HCT116 (cell line): ENCODE data around the gene SENP8. TPM values are rescaled to one million over a fixed set of nuclear protein-coding genes. Genes with fewer than 3 reads are reported as not detected.

Experiments used
- ATAC-seq: fragments of 200-7000 bp; cut with Tn5 transposase; 2 replicates; pipeline ENCODE4 v1.9.1; 2020; ENCODE audit warnings: mild to moderate bottlenecking, moderate library complexity
- BruUV-seq: library from RNA; stranded (reverse); fragments of 400-500 nt; replicated peaks from 2 replicates; lab custom pipeline; 2021; lab: Mats Ljungman, UMichigan
- CTCF ChIA-PET: fragments of 300-600 bp; sonication (Branson Sonifier 250); formaldehyde crosslinking; loops from one replicate; lab custom pipeline; 2021; ENCODE audit warnings: antibody characterized with exemption; lab: Charles Lee
- POLR2A ChIA-PET: fragments of 300-600, 350-600 bp; sonication (Branson Sonifier 250); formaldehyde crosslinking; loops from one replicate; lab custom pipeline; 2021; ENCODE audit warnings: antibody characterized with exemption; lab: Charles Lee
- RAD21 ChIA-PET, 2 experiments: fragments of 300-600 bp; sonication (Branson Sonifier 250); formaldehyde crosslinking; loops; one replicate each; lab custom pipeline; 2023; ENCODE audit warnings: low total read pairs in 2 of 2; ENCODE audit not compliant: uncharacterized antibody in 2 of 2, unreplicated experiment in 2 of 2, low non-redundant PET in 1 of 2; lab: Charles Lee
- DNase-seq: peaks from one replicate; pipeline ENCODE4 v3.0.0-alpha.2; 2010; ENCODE audit warnings: low read depth, low spot score
- H2AFZ ChIP-seq: fragments of 200-600 bp; shearing (Covaris generic), sonication (generic); 2 replicates; pipeline ENCODE4 v1.6.1; 2017; ENCODE audit warnings: low read depth, mixed run types, mixed read lengths, antibody characterized with exemption, low read length; ENCODE audit not compliant: poor library complexity, severe bottlenecking
- H3K27ac ChIP-seq: 2 replicates; pipeline ENCODE4 v1.5.1; 2012; ENCODE audit warnings: low read depth, low read length
- H3K27me3 ChIP-seq: fragments of 200-600 bp; sonication (generic); 2 replicates; pipeline ENCODE4 v1.6.1; 2016; ENCODE audit warnings: mixed run types, low read length, mixed read lengths; ENCODE audit not compliant: insufficient read depth
- H3K36me3 ChIP-seq, 2 experiments: fragments of 200-500 bp in 1 of 2; fragments of 200-600 bp in 1 of 2; sonication (Bioruptor generic) in 1 of 2; sonication (generic) in 1 of 2; 2 replicates each; pipeline versions ENCODE4 v1.5.1 to v1.6.1; 2014 to 2016; ENCODE audit warnings: low read length in 2 of 2, inconsistent platforms in 1 of 2, mixed read lengths in 1 of 2, mixed run types in 1 of 2; ENCODE audit not compliant: insufficient read depth in 2 of 2, control insufficient read depth in 1 of 2
- H3K4me1 ChIP-seq, 2 experiments: fragments of 200-600 bp in 1 of 2; sonication (generic) in 1 of 2; 2 replicates each; pipeline versions ENCODE4 v1.5.1 to v1.6.1; 2012 to 2017; ENCODE audit warnings: low read length in 2 of 2, inconsistent platforms in 1 of 2, mild to moderate bottlenecking in 1 of 2, mixed read lengths in 1 of 2, mixed run types in 1 of 2, moderate library complexity in 1 of 2; ENCODE audit not compliant: insufficient read depth in 2 of 2, control insufficient read depth in 1 of 2
- H3K4me2 ChIP-seq: fragments of 200-600 bp; sonication (generic); 2 replicates; pipeline ENCODE4 v1.6.1; 2017; ENCODE audit warnings: mixed run types, low read length, mixed read lengths
- H3K4me3 ChIP-seq, 2 experiments: fragments of 200-600 bp in 1 of 2; sonication (generic) in 1 of 2; replicated peaks in 1 of 2; 2 replicates each; pipeline ENCODE4 v1.5.1; 2011 to 2016; ENCODE audit warnings: low read length in 2 of 2, control low read depth in 1 of 2, low read depth in 1 of 2, mild to moderate bottlenecking in 1 of 2, mixed read lengths in 1 of 2, mixed run types in 1 of 2
- H3K79me2 ChIP-seq: fragments of 200-600 bp; sonication (generic); 2 replicates; pipeline ENCODE4 v1.6.1; 2017; ENCODE audit warnings: mild to moderate bottlenecking, mixed run types, low read length, moderate library complexity, mixed read lengths; ENCODE audit not compliant: insufficient read depth
- H3K9ac ChIP-seq: fragments of 200-600 bp; sonication (generic); 2 replicates; pipeline ENCODE4 v1.6.1; 2016; ENCODE audit warnings: low read length, mixed read lengths
- H3K9me2 ChIP-seq: fragments of 200-600 bp; sonication (generic), shearing (Covaris generic); 2 replicates; pipeline ENCODE4 v1.6.1; 2017; ENCODE audit warnings: mixed run types, mild to moderate bottlenecking, moderate library complexity; ENCODE audit not compliant: insufficient read depth
- H3K9me3 ChIP-seq, 2 experiments: fragments of 200-500 bp in 1 of 2; fragments of 200-600 bp in 1 of 2; sonication (Bioruptor generic) in 1 of 2; sonication (generic) in 1 of 2; 2 replicates each; pipeline ENCODE4 v1.6.1; 2014 to 2017; ENCODE audit warnings: low read length in 2 of 2, mixed read lengths in 2 of 2, inconsistent platforms in 1 of 2, low read depth in 1 of 2, mild to moderate bottlenecking in 1 of 2, mixed run types in 1 of 2, moderate library complexity in 1 of 2; ENCODE audit not compliant: control insufficient read depth in 1 of 2, insufficient read depth in 1 of 2
- H4K20me1 ChIP-seq: fragments of 200-600 bp; sonication (generic), shearing (Covaris generic); 2 replicates; pipeline ENCODE4 v1.6.1; 2017; ENCODE audit warnings: mixed run types, mild to moderate bottlenecking, moderate library complexity; ENCODE audit not compliant: insufficient read depth
- CBX3 ChIP-seq: IDR thresholded peaks from 2 replicates; pipeline ENCODE4 v1.6.1; 2012; ENCODE audit warnings: low read depth
- CEBPB ChIP-seq: IDR thresholded peaks from 2 replicates; pipeline ENCODE4 v1.6.1; 2012; ENCODE audit warnings: low read depth
- EGR1 ChIP-seq: IDR thresholded peaks from 2 replicates; pipeline ENCODE4 v1.6.1; 2012; ENCODE audit warnings: low read depth
- EZH2phosphoT487 ChIP-seq: fragments of 200-600 bp; IDR thresholded peaks from 2 replicates; pipeline ENCODE4 v1.6.1; 2018; ENCODE audit warnings: antibody characterized with exemption, borderline replicate concordance
- FOSL1 ChIP-seq: IDR thresholded peaks from 2 replicates; pipeline ENCODE4 v1.6.1; 2012; ENCODE audit warnings: low read depth
- JUND ChIP-seq: IDR thresholded peaks from 2 replicates; pipeline ENCODE4 v1.6.1; 2012
- POLR2AphosphoS5 ChIP-seq: IDR thresholded peaks from 2 replicates; pipeline ENCODE4 v1.6.1; 2011; ENCODE audit warnings: mild to moderate bottlenecking, low read depth, low read length, moderate library complexity
- SIN3A ChIP-seq: IDR thresholded peaks from 2 replicates; pipeline ENCODE4 v1.6.1; 2012; ENCODE audit warnings: low read depth
- SP1 ChIP-seq: IDR thresholded peaks from 2 replicates; pipeline ENCODE4 v1.6.1; 2012; ENCODE audit warnings: low read depth
- TCF7L2 ChIP-seq: IDR thresholded peaks from 2 replicates; pipeline ENCODE4 v1.7.0; 2011; ENCODE audit warnings: borderline replicate concordance, inconsistent platforms; ENCODE audit not compliant: insufficient read depth, insufficient read length; ENCODE audit errors: extremely low read depth
- YY1 ChIP-seq: IDR thresholded peaks from 2 replicates; pipeline ENCODE4 v1.6.1; 2011; ENCODE audit warnings: low read length, low read depth, moderate library complexity, mild to moderate bottlenecking; ENCODE audit not compliant: insufficient replicate concordance; ENCODE audit errors: extremely low read depth
- ZBTB33 ChIP-seq: IDR thresholded peaks from 2 replicates; pipeline ENCODE4 v1.6.1; 2011; ENCODE audit warnings: mild to moderate bottlenecking, low read length, moderate library complexity; ENCODE audit not compliant: insufficient replicate concordance; ENCODE audit errors: extremely low read depth
- ZFX ChIP-seq: fragments of 450-650 bp; IDR thresholded peaks from 2 replicates; pipeline ENCODE4 v1.6.1; 2017
- intact Hi-C: fragments of 100-400 bp; cut with micrococcal nuclease; formaldehyde crosslinking; loops from 2 replicates; pipeline ENCODE4 v1.10.0; 2022
- total RNA-seq: library from RNA; stranded (reverse); gene quantifications from one replicate; pipeline ENCODE4 v1.2.1, GENCODE V29; 2021; ENCODE audit not compliant: unreplicated experiment
- TF ChIP-seq, protein P1 (sequence below): IDR thresholded peaks from 2 replicates; pipeline ENCODE4 v1.6.1; 2012

Gene SENP8
- total RNA-seq, 1 experiment from 2014 or later = 3.8 TPM

- Histone ChIP-seq H3K4me2 (no peak overlapping the region), H3K9me3 (no peaks in the 10 kb centered on the region), H3K27me3 (no peaks in the 10 kb centered on the region), H3K4me1 (no peaks in the 10 kb centered on the region), H2AFZ (no peak overlapping the region), H3K4me3 (no peak overlapping the region), H3K9me2 (no peaks in the 10 kb centered on the region), H3K79me2 (no peaks in the 10 kb centered on the region), H3K27ac (no peak overlapping the region), H4K20me1 (no peaks in the 10 kb centered on the region), H3K36me3 (no peaks in the 10 kb centered on the region), H3K9ac (no peak overlapping the region)
- DNase-seq (no peak), ATAC-seq (no peak)
- no TSS peak for BruUV-seq
- RAD21 ChIA-PET = no interaction called here
- POLR2A ChIA-PET = interaction anchor here (1.6 kb wide), 1 partner anchor 10 kb away, joined by 14 read pairs; the partner anchor contains the start of genes MYO9A and SENP8
- TF ChIP-seq CEBPB = no peak
- TF ChIP-seq, protein P1, sequence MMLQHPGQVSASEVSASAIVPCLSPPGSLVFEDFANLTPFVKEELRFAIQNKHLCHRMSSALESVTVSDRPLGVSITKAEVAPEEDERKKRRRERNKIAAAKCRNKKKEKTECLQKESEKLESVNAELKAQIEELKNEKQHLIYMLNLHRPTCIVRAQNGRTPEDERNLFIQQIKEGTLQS = no peak
- TF ChIP-seq ZBTB33 = no peak
- no peak for TF ChIP-seq EZH2phosphoT487
- TF ChIP-seq FOSL1 = no peak
- TF ChIP-seq EGR1 = no peak
- no peak for TF ChIP-seq POLR2AphosphoS5
- TF ChIP-seq SIN3A = no peak
- TF ChIP-seq ZFX = no peak
- no peak for TF ChIP-seq SP1
- TF ChIP-seq TCF7L2 = no peak
- no peak for TF ChIP-seq JUND
- TF ChIP-seq YY1 = no peak
- no peak for TF ChIP-seq CBX3
- intact Hi-C loops = no loop called here
- CTCF ChIA-PET = no interaction called here
These were observed 9.6 kb downstream of the SENP8 start for GRCh38 chr15:72127724-72128322.
